ENCODE results near the gene IGSF9B. TPM values are rescaled to one million over a fixed set of nuclear protein-coding genes. Genes with fewer than 3 reads are reported as not detected.
A peak's percentile ranks its signal among the peaks of the same experiment; 100 is the strongest.

The IGSF9B gene
- total and polyA plus RNA-seq, 2 donors from 2014 or later: 0.86 to 10.4 TPM

- no peak for TF ChIP-seq CTCF (IDR thresholded peaks at IDR 0.05; ENCODE audit: borderline replicate concordance, extremely low read depth, insufficient read depth)
- no peak for DNase-seq
- Histone ChIP-seq H3K27ac (ENCODE audit: low read depth in 2 of 2, low read length in 2 of 2) (no peak overlapping the region), H3K9me3 (ENCODE audit: control insufficient read depth in 2 of 3, insufficient read depth in 1 of 3, low read length in 3 of 3) (no peaks in the 10 kb centered on the region), H3K27me3 (ENCODE audit: control insufficient read depth, insufficient read depth, low read length) (no peaks in the 10 kb centered on the region), H3K4me1 (ENCODE audit: control insufficient read depth in 2 of 3, insufficient read depth in 2 of 3, low read depth in 1 of 3, low read length in 3 of 3) (no peaks in the 10 kb centered on the region), H3K9ac (ENCODE audit: low read length in 3 of 3) (no peak overlapping the region), H3K4me3 (ENCODE audit: low read length in 3 of 3) (no peak overlapping the region), H3K36me3 (ENCODE audit: control insufficient read depth in 2 of 3, insufficient read depth in 3 of 3, low read length in 3 of 3) (no peaks in the 10 kb centered on the region)
- FAIRE-seq: no peak
- intact Hi-C loops (cut with DNase I): no loop called here
Observed at GRCh38 chr11:133936136-133936535, 20.6 kb downstream of the IGSF9B start.

GRCh38 chr11:133935551-133935910 is 21.2 kb downstream of the IGSF9B start:
- Histone ChIP-seq H3K4me1 (ENCODE audit: control insufficient read depth in 2 of 3, insufficient read depth in 2 of 3, low read depth in 1 of 3, low read length in 3 of 3) (no peaks in the 10 kb centered on the region), H3K4me3 (ENCODE audit: low read length in 3 of 3) (no peak overlapping the region), H3K36me3 (ENCODE audit: control insufficient read depth in 2 of 3, insufficient read depth in 3 of 3, low read length in 3 of 3) (no peaks in the 10 kb centered on the region), H3K27me3 (ENCODE audit: control insufficient read depth, insufficient read depth, low read length) (no peaks in the 10 kb centered on the region), H3K9ac (ENCODE audit: low read length in 3 of 3) (no peak overlapping the region), H3K9me3 (ENCODE audit: control insufficient read depth in 2 of 3, insufficient read depth in 1 of 3, low read length in 3 of 3) (no peaks in the 10 kb centered on the region), H3K27ac (ENCODE audit: low read depth in 2 of 2, low read length in 2 of 2) (no peak overlapping the region)
- FAIRE-seq (no peak), DNase-seq (no peak)
- no peak for TF ChIP-seq CTCF (IDR thresholded peaks at IDR 0.05; ENCODE audit: borderline replicate concordance, extremely low read depth, insufficient read depth)
- intact Hi-C loops (cut with DNase I): no loop called here

GRCh38 chr11:133934599-133935550 is 21.9 kb downstream of the IGSF9B start:
- Histone ChIP-seq H3K27me3 (ENCODE audit: control insufficient read depth, insufficient read depth, low read length) (no peaks in the 10 kb centered on the region), H3K9ac (ENCODE audit: low read length in 3 of 3) (no peak overlapping the region), H3K4me1 (ENCODE audit: control insufficient read depth in 2 of 3, insufficient read depth in 2 of 3, low read depth in 1 of 3, low read length in 3 of 3) (no peaks in the 10 kb centered on the region), H3K27ac (ENCODE audit: low read depth in 2 of 2, low read length in 2 of 2) (no peak overlapping the region), H3K4me3 (ENCODE audit: low read length in 3 of 3) (no peak overlapping the region), H3K36me3 (ENCODE audit: control insufficient read depth in 2 of 3, insufficient read depth in 3 of 3, low read length in 3 of 3) (no peaks in the 10 kb centered on the region), H3K9me3 (ENCODE audit: control insufficient read depth in 2 of 3, insufficient read depth in 1 of 3, low read length in 3 of 3) (no peaks in the 10 kb centered on the region)
- no peak for TF ChIP-seq CTCF (IDR thresholded peaks at IDR 0.05; ENCODE audit: borderline replicate concordance, extremely low read depth, insufficient read depth)
- peak in 1 of 5 donors; percentile 64 for DNase-seq
- intact Hi-C loops (cut with DNase I): no loop called here
- FAIRE-seq: no peak

All from kidney (tissue), 14 donors.